B cell (primary cell): ENCODE measurements around the gene RGS7BP.

Experiments
- EZH2 ChIP-seq: IDR thresholded peaks from 2 replicates; pipeline ENCODE4 v1.6.1; 2012; ENCODE audit warnings: borderline replicate concordance, low read depth, mild to moderate bottlenecking, moderate library complexity, low read length; ENCODE audit not compliant: insufficient read depth, poor library complexity, severe bottlenecking
- TF ChIP-seq, protein P1 (sequence below): fragments of 200-600 bp; IDR thresholded peaks from one replicate; pipeline ENCODE4 v1.8.0; 2022; ENCODE audit warnings: antibody characterized with exemption, mild to moderate bottlenecking

DNA sequence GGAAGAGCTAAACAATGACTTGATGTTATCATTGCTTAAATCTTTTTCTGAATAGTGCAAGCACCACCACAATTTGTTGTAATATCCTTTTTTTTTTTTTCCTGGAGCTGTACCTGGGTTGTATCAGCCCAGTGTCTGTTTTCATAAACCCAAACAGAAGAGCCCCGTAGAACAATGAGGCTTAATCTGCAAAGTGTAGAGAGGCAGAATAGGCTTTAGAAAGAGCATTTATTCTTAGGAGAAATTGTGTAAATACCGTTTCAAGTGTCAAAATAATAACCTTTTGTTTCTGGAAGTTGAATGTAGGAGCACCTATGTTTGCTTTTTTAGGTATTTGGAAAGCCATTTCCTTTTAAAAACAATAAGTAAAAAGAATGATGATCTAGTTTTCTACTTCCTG, 26.4 kb downstream of the RGS7BP start:
- TF ChIP-seq, protein P1, sequence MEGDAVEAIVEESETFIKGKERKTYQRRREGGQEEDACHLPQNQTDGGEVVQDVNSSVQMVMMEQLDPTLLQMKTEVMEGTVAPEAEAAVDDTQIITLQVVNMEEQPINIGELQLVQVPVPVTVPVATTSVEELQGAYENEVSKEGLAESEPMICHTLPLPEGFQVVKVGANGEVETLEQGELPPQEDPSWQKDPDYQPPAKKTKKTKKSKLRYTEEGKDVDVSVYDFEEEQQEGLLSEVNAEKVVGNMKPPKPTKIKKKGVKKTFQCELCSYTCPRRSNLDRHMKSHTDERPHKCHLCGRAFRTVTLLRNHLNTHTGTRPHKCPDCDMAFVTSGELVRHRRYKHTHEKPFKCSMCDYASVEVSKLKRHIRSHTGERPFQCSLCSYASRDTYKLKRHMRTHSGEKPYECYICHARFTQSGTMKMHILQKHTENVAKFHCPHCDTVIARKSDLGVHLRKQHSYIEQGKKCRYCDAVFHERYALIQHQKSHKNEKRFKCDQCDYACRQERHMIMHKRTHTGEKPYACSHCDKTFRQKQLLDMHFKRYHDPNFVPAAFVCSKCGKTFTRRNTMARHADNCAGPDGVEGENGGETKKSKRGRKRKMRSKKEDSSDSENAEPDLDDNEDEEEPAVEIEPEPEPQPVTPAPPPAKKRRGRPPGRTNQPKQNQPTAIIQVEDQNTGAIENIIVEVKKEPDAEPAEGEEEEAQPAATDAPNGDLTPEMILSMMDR, result no peak
- TF ChIP-seq EZH2, result no peak
